ENCODE data around the gene TBC1D17. TPM values are rescaled to one million over a fixed set of nuclear protein-coding genes. Genes with fewer than 3 reads are reported as not detected.

Gene TBC1D17
- total and polyA plus RNA-seq, 2 of the 13 experiments (the other 11 are each of a cell fraction or from before 2014, with no cell fraction given): 9.7 to 16.9 TPM

- TF ChIP-seq SNAPC5 (CRISPR knock-in tag; IDR thresholded peaks at IDR 0.05; ENCODE audit: borderline replicate concordance) (peak; percentile 73; the same call in 1 of the 2 replicates), ZNF275 (CRISPR knock-in tag; IDR thresholded peaks at IDR 0.05; ENCODE audit: borderline replicate concordance) (peak; percentile 77; the same call in 1 of the 2 replicates), ZNF720 (CRISPR knock-in tag; IDR thresholded peaks at IDR 0.05) (no peak), MXD1 (CRISPR knock-in tag; IDR thresholded peaks at IDR 0.05) (peak; percentile 86), ZNF503 (CRISPR knock-in tag; IDR thresholded peaks at IDR 0.05) (peak; percentile 67), KLF9 (CRISPR knock-in tag; IDR thresholded peaks at IDR 0.05; ENCODE audit: low read depth) (peak; percentile 89), ARNTL (CRISPR knock-in tag; IDR thresholded peaks at IDR 0.05) (no peak), POLR2AphosphoS5 (IDR thresholded peaks at IDR 0.05; ENCODE audit: low read depth, low read length) (no peak), RBAK (CRISPR knock-in tag; IDR thresholded peaks at IDR 0.05) (no peak), ZNF451 (CRISPR knock-in tag; IDR thresholded peaks at IDR 0.05) (0 out of 2 replicates have a peak, but pooled peaks have one; percentile 66), ZNF280D (CRISPR knock-in tag; IDR thresholded peaks at IDR 0.05) (peak; percentile 64; the same call in 1 of the 2 replicates), ZNF207 (IDR thresholded peaks at IDR 0.05; ENCODE audit: borderline replicate concordance) (no peak), MXI1 (IDR thresholded peaks at IDR 0.05; ENCODE audit: borderline replicate concordance, low read depth, low read length) (no peak; the same call in 2 of the 3 replicates), NR2C2 (CRISPR knock-in tag; IDR thresholded peaks at IDR 0.05; ENCODE audit: borderline replicate concordance) (peak; percentile 76), TAF1 (CRISPR knock-in tag; IDR thresholded peaks at IDR 0.05) (peak; percentile 80; the same call in 1 of the 2 replicates), KDM1A (CRISPR knock-in tag; IDR thresholded peaks at IDR 0.05) (no peak), TBP (CRISPR knock-in tag; IDR thresholded peaks at IDR 0.05) (no peak), ONECUT2 (CRISPR knock-in tag; IDR thresholded peaks at IDR 0.05) (peak; percentile 56), BATF2 (CRISPR knock-in tag; IDR thresholded peaks at IDR 0.05) (0 out of 2 replicates have a peak, but pooled peaks have one; percentile 71), CERS6 (CRISPR knock-in tag; IDR thresholded peaks at IDR 0.05) (no peak), FOXA1 (IDR thresholded peaks at IDR 0.05) (no peak), FOXA1 (CRISPR knock-in tag; IDR thresholded peaks at IDR 0.05) (no peak; the same call in 1 of the 2 replicates), ZNF34 (CRISPR knock-in tag; IDR thresholded peaks at IDR 0.05; ENCODE audit: borderline replicate concordance) (no peak)
Measured at GRCh38 chr19:49929121-49929610, 51.7 kb downstream of the TBC1D17 start, which contains the start of the genes ATF5 and NUP62 (continued).
